OCI-LY3 (cell line): Measurements from ENCODE around the gene TRIM15.

Experiments
- CTCF ChIP-seq: fragments of 200-600, 300-600 bp; sonication (generic); IDR thresholded peaks from 2 replicates; pipeline ENCODE4 v1.5.1; 2014; ENCODE audit warnings: antibody characterized with exemption, low read length, low read depth
- EZH2phosphoT487 ChIP-seq: fragments of 200-600 bp; shearing (Covaris generic); IDR thresholded peaks from 2 replicates; pipeline ENCODE4 v1.6.1; 2018; ENCODE audit warnings: antibody characterized with exemption, mixed run types, low read depth

- no peak for TF ChIP-seq CTCF
- no peak for TF ChIP-seq EZH2phosphoT487
These were observed 33.1 kb upstream of the TRIM15 start for GRCh38 chr6:30130179-30130679.
